Measurements from ENCODE around the gene SLC3A2. TPM values are rescaled to one million over a fixed set of nuclear protein-coding genes. Genes with fewer than 3 reads are reported as not detected.
"Not testable (repeated sequence)": the region's sequence is repeated elsewhere in the genome, so short reads cannot be mapped to it uniquely, and the experiment has no call there.

SLC3A2 gene
- total and polyA plus RNA-seq, 2 of the 13 experiments (the other 11 are each of a cell fraction or from before 2014, with no cell fraction given), result 213 to 226 TPM

DNA sequence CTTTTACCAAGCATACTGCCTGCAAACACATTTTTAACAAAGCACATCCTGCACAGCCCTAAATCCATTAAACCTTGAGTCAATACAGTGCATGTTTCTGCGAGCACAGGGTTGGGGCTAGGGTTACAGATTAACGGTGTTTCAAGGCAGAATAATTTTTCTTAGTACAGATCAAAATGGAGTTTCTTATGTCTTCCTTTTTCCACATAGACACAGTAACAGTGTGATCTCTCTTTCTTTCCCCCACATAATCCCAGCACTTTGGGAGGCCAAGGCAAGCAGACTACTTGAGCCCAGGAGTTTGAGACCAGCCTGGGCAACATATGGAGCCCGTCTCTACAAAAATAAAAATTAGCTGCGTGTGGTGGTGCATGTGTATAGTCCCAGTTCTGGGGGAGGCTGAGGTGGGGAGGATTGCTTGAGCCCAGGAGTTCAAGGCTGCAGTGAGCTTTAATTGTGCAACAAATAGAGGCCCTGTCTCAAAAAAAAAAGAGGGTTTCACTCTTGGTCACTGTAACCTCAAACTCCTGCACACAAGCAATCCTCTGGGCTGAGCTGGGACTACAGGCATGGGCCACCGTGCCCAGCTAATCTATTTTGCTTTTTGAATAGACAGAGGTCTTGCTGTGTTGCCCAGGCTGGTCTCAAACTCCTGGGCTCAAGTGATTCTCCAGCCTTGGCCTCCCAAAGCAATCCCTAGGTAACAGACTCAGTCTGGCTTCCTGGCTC lies 19.7 kb upstream of the SLC3A2 start (continued):
- TF ChIP-seq, protein P1, sequence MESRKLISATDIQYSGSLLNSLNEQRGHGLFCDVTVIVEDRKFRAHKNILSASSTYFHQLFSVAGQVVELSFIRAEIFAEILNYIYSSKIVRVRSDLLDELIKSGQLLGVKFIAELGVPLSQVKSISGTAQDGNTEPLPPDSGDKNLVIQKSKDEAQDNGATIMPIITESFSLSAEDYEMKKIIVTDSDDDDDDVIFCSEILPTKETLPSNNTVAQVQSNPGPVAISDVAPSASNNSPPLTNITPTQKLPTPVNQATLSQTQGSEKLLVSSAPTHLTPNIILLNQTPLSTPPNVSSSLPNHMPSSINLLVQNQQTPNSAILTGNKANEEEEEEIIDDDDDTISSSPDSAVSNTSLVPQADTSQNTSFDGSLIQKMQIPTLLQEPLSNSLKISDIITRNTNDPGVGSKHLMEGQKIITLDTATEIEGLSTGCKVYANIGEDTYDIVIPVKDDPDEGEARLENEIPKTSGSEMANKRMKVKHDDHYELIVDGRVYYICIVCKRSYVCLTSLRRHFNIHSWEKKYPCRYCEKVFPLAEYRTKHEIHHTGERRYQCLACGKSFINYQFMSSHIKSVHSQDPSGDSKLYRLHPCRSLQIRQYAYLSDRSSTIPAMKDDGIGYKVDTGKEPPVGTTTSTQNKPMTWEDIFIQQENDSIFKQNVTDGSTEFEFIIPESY (CRISPR knock-in tag; IDR thresholded peaks at IDR 0.05), result no peak
- TF ChIP-seq ZNF660 (CRISPR knock-in tag; IDR thresholded peaks at IDR 0.05; ENCODE audit: borderline replicate concordance, low read depth) (no peak), POGK (CRISPR knock-in tag; conservative IDR thresholded peaks at IDR 0.05) (no peak)

DNA sequence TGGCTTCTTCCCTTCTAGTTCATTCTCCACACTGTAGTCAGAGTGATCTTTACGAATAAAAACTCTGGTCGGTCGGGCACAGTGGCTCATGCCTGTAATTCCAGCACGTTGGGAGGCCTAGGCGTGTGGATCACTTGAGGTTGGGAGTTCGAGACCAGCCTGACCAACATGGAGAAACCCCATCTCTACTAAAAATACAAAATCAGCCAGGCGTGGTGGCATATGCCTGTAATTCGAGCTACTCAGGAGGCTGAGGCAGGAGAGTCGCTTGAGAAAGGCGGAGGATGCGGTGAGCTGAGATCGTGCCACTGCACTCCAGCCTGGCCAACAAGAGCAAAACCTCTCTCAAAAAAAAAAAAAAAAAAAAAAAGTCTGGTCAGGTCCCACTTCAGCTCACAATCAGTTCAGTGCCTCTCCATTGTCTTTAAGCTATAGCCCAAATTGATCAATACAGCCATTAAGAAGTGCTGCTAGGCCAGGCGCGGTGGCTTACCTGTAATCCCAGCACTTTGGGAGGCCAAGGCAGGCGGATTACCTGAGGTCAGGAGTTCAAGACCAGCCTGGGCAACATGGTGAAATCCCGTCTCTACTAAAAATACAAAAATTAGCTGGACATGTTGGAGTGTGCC lies 19.0 kb upstream of the SLC3A2 start:
- H3K27me3 ChIP-seq (ENCODE audit: control insufficient read depth in 1 of 2, insufficient read depth in 2 of 2, low read length in 2 of 2); H2AFZ ChIP-seq (ENCODE audit: low read length); in situ Hi-C loops (cut with HindIII; ENCODE audit: extremely low pct_ligation_motif_present, low pct_unique_long_range_greater_than_20kb); FAIRE-seq; H3K9me3 ChIP-seq (ENCODE audit: low read length); ATAC-seq; DNase-seq (ENCODE audit: low spot score); H3K4me3 ChIP-seq (replicated peaks in 1 of 3; ENCODE audit: insufficient read depth in 1 of 3, low read depth in 2 of 3, low read length in 3 of 3); H4K20me1 ChIP-seq (ENCODE audit: insufficient read depth, low read length); BruUV-seq (replicated peaks): not testable (repeated sequence)
- 0 out of 2 replicates have a peak overlapping the region, but pooled peaks have one; percentile 44 for H3K9ac ChIP-seq (ENCODE audit: insufficient read depth, low read depth, low read length)
- TF ChIP-seq, protein P2, sequence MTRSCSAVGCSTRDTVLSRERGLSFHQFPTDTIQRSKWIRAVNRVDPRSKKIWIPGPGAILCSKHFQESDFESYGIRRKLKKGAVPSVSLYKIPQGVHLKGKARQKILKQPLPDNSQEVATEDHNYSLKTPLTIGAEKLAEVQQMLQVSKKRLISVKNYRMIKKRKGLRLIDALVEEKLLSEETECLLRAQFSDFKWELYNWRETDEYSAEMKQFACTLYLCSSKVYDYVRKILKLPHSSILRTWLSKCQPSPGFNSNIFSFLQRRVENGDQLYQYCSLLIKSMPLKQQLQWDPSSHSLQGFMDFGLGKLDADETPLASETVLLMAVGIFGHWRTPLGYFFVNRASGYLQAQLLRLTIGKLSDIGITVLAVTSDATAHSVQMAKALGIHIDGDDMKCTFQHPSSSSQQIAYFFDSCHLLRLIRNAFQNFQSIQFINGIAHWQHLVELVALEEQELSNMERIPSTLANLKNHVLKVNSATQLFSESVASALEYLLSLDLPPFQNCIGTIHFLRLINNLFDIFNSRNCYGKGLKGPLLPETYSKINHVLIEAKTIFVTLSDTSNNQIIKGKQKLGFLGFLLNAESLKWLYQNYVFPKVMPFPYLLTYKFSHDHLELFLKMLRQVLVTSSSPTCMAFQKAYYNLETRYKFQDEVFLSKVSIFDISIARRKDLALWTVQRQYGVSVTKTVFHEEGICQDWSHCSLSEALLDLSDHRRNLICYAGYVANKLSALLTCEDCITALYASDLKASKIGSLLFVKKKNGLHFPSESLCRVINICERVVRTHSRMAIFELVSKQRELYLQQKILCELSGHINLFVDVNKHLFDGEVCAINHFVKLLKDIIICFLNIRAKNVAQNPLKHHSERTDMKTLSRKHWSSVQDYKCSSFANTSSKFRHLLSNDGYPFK (CRISPR knock-in tag; IDR thresholded peaks at IDR 0.05; ENCODE audit: borderline replicate concordance), result 0 out of 2 replicates have a peak, but pooled peaks have one; percentile 30
- peak; percentile 68; the same call in 1 of the 2 replicates for TF ChIP-seq ZBTB38 (CRISPR knock-in tag; IDR thresholded peaks at IDR 0.05)
- TF ChIP-seq MAFG (CRISPR knock-in tag; IDR thresholded peaks at IDR 0.05), result 0 out of 2 replicates have a peak, but pooled peaks have one; percentile 39
- TF ChIP-seq TFDP2 (CRISPR knock-in tag; IDR thresholded peaks at IDR 0.05), result peak; percentile 5; the same call in 1 of the 2 replicates
- H3K27ac ChIP-seq (ENCODE audit: extremely low read length, insufficient read depth, low read length), result peak overlapping the region; percentile 59
- peak overlapping the region; percentile 47; the same call in 1 of the 2 replicates for H3K4me2 ChIP-seq (ENCODE audit: low read depth, low read length)
- WGBS (ENCODE audit: low lambda C conversion rate), result 94% methylated on average over 16 of the region's 16 CpGs
- peaks cover 4 to 10% of the 10 kb centered on the region in 2 experiments; a peak in 3 of 5 replicates for H3K36me3 ChIP-seq (replicated peaks in 1 of 2; ENCODE audit: control insufficient read depth in 1 of 2, insufficient read depth in 2 of 2, low read length in 2 of 2)
- ChIA-PET CTCF (ENCODE audit: low intra/inter-chr PET ratio, low total read pairs) (interaction anchor here (3.0 kb wide), 1 partner anchor 75 kb away, joined by 25 read pairs; the partner anchor contains the start of gene TMEM179B), POLR2A (interaction anchor here (0.9 to 2.4 kb wide), 11 partner anchors 10 to 197 kb away, joined by 3 to 39 read pairs (median 5); partner anchors contain the start of genes C11orf98, CSKMT, LBHD1 and SLC3A2)
- H3K79me2 ChIP-seq (ENCODE audit: insufficient read depth, low read length), result peaks cover 64% of the 10 kb centered on the region
- intact Hi-C loops (cut with micrococcal nuclease; ENCODE audit: unreplicated experiment), result loop anchor here (1.0 to 5.0 kb wide), 2 partner anchors 75 to 129 kb away; no protein-coding TSS in a partner anchor
- H3K4me1 ChIP-seq (ENCODE audit: insufficient read depth, low read length), result peaks cover 67% of the 10 kb centered on the region
